ENCODE measurements around the gene SEPTIN10. TPM values are rescaled to one million over a fixed set of nuclear protein-coding genes. Genes with fewer than 3 reads are reported as not detected.
"Not testable (repeated sequence)": the region's sequence is repeated elsewhere in the genome, so short reads cannot be mapped to it uniquely, and the experiment has no call there.

Gene SEPTIN10
- total and polyA plus RNA-seq, 2 of the 8 experiments (the other 6 are each of a cell fraction or from before 2014, with no cell fraction given) = 23.7 to 101 TPM

DNA sequence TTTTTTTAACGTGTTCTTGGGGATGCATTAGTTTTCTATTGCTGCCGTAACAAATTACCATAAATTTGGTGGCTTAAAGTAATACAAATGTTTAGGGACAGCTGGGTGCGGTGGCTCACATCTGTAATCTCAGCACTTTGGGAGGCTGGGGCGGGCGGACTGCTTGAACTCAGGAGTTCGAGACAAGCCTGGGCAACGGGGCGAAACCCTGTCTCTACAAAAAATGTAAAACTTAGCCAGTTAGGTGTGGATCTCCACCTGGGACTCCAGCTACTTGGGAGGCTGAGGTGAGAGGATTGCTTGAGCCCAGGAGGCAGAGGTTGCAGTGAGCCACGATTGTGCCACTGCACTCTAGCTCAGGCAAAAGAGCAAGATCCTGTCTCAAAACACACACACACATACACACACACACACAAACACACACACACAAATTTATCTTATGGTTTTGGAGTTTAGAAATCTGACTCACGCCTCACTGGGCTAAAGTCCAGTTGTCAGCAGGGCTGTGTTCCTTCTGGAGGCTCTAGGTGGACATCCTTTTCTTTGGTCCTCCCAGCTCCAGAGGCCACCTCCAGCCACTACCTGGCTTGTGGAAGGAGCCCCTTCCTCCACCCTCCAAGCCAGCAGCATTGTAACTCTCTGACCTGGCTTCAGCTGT lies 76.1 kb downstream of the SEPTIN10 start (continued):
- no peak for TF ChIP-seq EZH2 (IDR thresholded peaks at IDR 0.05; ENCODE audit: low read depth, low read length, severe bottlenecking)
- no peak for TF ChIP-seq SRF (IDR thresholded peaks at IDR 0.05; ENCODE audit: low read depth, low read length)
- TF ChIP-seq, protein P1, sequence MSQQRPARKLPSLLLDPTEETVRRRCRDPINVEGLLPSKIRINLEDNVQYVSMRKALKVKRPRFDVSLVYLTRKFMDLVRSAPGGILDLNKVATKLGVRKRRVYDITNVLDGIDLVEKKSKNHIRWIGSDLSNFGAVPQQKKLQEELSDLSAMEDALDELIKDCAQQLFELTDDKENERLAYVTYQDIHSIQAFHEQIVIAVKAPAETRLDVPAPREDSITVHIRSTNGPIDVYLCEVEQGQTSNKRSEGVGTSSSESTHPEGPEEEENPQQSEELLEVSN (IDR thresholded peaks at IDR 0.05) = no peak

DNA sequence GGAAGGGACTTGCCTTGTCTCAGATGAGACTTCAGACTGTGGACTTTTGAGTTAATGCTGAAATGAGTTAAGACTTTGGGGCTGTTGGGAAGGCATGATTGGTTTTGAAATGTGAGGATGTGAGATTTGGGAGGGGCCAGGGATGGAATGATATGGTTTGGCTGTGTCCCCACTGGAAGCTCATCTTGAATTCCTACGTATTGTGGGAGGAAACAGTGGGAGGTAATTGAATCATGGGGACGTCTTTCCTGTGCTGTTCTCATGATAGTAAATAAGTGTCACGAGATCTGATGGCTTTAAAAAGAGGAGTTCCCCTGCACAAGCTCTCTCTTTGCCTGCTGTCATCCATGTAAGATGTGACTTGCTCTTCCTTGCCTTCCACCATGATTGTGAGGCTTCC lies 77.2 kb downstream of the SEPTIN10 start:
- H4K5ac ChIP-seq (ENCODE audit: insufficient read length, low read depth, low read length) = not testable (repeated sequence)

More for the DNA sequence above, 77.2 kb downstream of the SEPTIN10 start:
- H3K4ac ChIP-seq (replicated peaks; ENCODE audit: insufficient read length, low read depth, low read length); H3K4me1 ChIP-seq (replicated peaks in 1 of 4; ENCODE audit: control insufficient read depth in 3 of 4, insufficient read depth in 4 of 4, low read length in 3 of 4); H2AFZ ChIP-seq (ENCODE audit: low read length); H3K23me2 ChIP-seq (ENCODE audit: low read depth, low read length); H3K4me2 ChIP-seq (ENCODE audit: insufficient read depth in 1 of 2, low read depth in 2 of 2, low read length in 2 of 2); H3K9me3 ChIP-seq (ENCODE audit: insufficient read depth in 2 of 2, low read depth in 1 of 2, low read length in 1 of 2); H3K18ac ChIP-seq (ENCODE audit: extremely low read depth, low read length); H3K9ac ChIP-seq (replicated peaks in 1 of 4; ENCODE audit: extremely low read depth in 1 of 4, low read depth in 3 of 4, low read length in 3 of 4); FAIRE-seq; H2BK20ac ChIP-seq (ENCODE audit: low read length); H3K27ac ChIP-seq (ENCODE audit: low read depth, low read length); H3K27me3 ChIP-seq (replicated peaks in 1 of 4; ENCODE audit: control insufficient read depth in 3 of 4, extremely low read depth in 1 of 4, insufficient read depth in 3 of 4, low read length in 3 of 4); POLR2A ChIA-PET (ENCODE audit: partially characterized antibody); H4K20me1 ChIP-seq (replicated peaks in 1 of 2; ENCODE audit: control insufficient read depth in 1 of 2, insufficient read depth in 2 of 2, low read length in 2 of 2); H2BK12ac ChIP-seq (ENCODE audit: low read depth, low read length); H3K79me2 ChIP-seq (ENCODE audit: control insufficient read depth in 1 of 2, insufficient read depth in 2 of 2, low read length in 2 of 2); H2BK120ac ChIP-seq (replicated peaks; ENCODE audit: low read depth, low read length); H3K79me1 ChIP-seq (ENCODE audit: low read depth, low read length); H2BK15ac ChIP-seq (ENCODE audit: low read length); H2BK5ac ChIP-seq (ENCODE audit: low read depth, low read length); DNase-seq (ENCODE audit: low read depth in 1 of 2, low spot score in 2 of 2); H3K56ac ChIP-seq (replicated peaks; ENCODE audit: insufficient read length, low read depth, low read length); H3K4me3 ChIP-seq (ENCODE audit: extremely low read depth in 1 of 4, insufficient read depth in 2 of 4, low read depth in 3 of 4, low read length in 4 of 4); H4K91ac ChIP-seq (replicated peaks; ENCODE audit: insufficient read length, low read length); H3K23ac ChIP-seq (ENCODE audit: insufficient read length); H3K36me3 ChIP-seq (ENCODE audit: control insufficient read depth in 2 of 4, insufficient read depth in 4 of 4, low read length in 3 of 4); H4K8ac ChIP-seq (ENCODE audit: extremely low read depth, insufficient read depth, low read length); H3K14ac ChIP-seq (ENCODE audit: insufficient read length); H2AK5ac ChIP-seq (ENCODE audit: low read depth, low read length): not testable (repeated sequence)
- 92% methylated on average over 3 of the region's 3 CpGs; no CpG with 5 or more reads in 1 of the 2 experiments for WGBS, 2 experiments (ENCODE audit: extremely low coverage in 1 of 2, insufficient coverage in 1 of 2, insufficient read length in 1 of 2, insufficient replicate concordance in 2 of 2, low coverage in 1 of 2, low lambda C conversion rate in 2 of 2, missing lambda C conversion rate in 1 of 2)
- CTCF ChIA-PET (ENCODE audit: partially characterized antibody) = interaction anchor here (0.9 to 7.9 kb wide), 2 partner anchors 11 to 19 kb away, joined by 4 to 67 read pairs; no protein-coding TSS in a partner anchor

All from H1 (cell line).